Activated CD4-positive, alpha-beta T cell treated with anti-CD3 and anti-CD28 coated beads, Interleukin-2, Interleukin-4, amounts not matched to agents 100 ng/mL and 50 ng/mL, durations not matched to agents 16 hours and 8 hours (primary cell): ENCODE measurements around the gene TPST2.

Experiments used
- DNase-seq: peaks from one replicate; pipeline ENCODE4 v3.0.0-alpha.2; 2020; ENCODE audit warnings: low spot score

Gene TPST2

DNA sequence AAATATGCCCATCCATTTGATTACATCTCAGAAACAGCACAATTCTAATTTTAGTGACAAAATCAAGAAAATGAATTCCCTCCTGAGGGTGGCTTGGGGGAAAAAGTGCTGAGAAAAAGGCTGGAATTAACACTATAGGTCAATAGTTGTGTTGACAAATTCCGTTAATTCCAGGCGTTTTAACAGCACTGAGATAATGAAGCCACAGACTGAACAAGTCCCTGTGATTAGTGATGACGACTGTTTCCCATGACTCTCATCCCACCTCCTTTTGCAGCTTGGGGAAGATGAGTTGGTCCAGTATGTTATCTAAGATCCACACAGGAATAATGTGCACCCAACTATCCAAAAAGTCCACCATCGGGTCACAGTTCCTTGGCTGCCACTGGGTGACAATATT lies 93.5 kb downstream of the TPST2 start:
- no peak for DNase-seq

GRCh38 chr22:26494506-26494905 lies 95.4 kb downstream of the TPST2 start:
- no peak for DNase-seq

DNA sequence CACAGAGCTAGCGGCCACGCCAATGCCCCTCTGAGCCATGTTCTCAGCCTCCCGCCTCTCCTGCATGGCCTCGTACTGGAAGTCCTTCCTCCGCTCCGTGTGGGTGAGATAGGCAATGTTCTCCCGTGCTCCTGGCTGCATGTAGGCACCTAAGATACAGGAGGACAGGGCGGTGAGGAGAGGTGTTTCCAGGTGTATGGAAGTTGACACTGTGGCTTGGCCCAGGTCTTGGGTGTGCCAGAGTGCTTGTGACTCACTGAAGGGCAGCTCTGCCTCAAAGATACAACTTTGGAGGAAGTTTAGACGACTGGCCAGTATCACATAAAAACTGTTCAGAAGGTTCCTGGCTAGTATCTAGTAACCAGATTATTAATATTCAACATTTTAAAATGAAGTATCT lies 97.7 kb downstream of the TPST2 start:
- no peak for DNase-seq

DNA sequence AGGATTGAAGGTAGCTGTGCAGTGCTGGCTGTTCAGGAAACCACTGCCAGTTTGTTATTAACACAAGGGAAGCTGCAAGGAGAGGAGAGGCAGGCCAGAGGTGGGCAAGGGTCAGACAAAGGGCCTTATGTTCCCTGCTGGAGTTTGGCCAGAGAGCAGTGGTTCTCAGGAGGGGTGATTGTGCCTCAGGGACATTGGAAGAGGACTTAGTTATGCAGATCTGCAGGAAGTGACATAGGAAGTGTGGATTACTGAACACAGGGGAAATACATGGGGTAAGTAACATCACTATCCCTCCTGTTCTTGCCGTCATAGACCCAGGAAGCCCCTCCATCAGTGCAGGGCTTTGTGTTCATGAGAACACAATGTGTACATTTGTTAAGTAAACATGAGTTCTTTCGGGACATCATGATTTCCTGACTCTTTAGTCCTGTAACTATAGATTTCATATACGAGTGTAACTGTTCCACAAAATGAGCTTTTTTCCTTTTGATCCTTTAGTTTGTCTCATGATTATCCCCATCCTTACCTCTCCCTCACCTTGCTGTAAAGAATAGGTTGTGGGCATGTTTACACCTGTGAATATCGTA lies 100.4 kb downstream of the TPST2 start:
- DNase-seq: no peak

GRCh38 chr22:26487996-26488395 lies 101.9 kb downstream of the TPST2 start:
- DNase-seq: no peak

GRCh38 chr22:26486394-26486793 lies 103.5 kb downstream of the TPST2 start:
- no peak for DNase-seq

DNA sequence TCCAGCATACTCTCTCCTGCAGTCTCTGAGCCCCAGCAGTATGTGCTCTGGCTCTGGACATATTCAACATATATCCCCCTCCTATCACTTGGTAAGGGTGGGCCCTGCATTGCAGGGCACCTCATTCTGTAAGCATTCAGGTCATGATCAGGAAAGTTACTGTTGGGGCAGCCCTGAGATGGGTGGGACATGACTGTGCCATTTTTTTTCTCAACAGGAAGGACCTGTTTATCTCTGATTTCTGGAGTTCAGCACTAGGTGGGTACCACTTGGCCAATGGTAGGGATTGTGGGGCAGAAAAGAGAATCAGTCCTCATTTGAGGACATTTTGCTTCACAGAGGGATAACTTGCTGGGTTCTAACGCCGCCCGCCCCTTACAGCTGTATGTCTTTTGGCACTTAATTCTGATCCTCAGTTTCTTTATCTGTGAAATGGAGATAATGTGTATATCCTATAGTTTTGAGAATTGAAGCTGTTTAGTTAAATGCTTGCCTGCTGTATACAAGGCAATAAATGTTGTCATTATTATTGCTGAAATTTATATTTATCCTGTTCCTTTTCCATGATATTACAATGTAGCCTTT lies 104.0 kb downstream of the TPST2 start:
- DNase-seq: no peak

DNA sequence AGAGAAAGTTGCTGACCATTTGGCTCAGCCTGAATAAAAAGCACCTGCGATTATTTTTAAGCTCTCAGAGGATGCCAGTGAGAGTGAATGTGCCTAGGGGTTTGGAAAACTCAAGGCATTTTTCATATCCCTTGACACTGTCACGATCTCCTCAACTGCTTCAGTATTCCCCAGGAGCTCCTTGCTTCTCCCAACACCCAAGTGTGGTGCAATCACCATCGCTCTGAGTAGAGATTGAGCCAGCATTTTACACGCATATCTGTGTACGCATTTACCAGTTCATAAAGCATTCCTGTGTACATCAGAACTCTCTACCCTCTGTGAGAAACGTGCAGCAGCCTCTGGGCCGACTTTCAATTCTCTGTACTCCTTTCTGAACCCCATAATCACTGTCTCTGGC lies 104.9 kb downstream of the TPST2 start:
- no peak for DNase-seq

DNA sequence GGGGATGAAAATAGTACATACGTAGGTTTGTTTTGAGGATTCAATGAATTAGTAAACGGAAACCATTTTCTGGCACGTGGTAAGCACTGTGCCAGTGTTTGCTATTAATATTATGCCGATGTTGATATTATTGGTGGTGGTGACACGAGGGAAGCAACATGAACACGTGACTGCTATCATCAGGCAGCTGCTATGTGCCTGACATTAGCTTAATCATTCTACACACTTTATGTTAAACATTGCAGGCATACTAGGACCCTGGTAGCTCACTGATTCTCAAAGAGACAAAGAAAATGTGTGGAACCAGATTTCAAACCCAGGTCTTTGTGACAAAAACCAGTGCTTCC lies 105.6 kb downstream of the TPST2 start:
- DNase-seq: peak; percentile 30

DNA sequence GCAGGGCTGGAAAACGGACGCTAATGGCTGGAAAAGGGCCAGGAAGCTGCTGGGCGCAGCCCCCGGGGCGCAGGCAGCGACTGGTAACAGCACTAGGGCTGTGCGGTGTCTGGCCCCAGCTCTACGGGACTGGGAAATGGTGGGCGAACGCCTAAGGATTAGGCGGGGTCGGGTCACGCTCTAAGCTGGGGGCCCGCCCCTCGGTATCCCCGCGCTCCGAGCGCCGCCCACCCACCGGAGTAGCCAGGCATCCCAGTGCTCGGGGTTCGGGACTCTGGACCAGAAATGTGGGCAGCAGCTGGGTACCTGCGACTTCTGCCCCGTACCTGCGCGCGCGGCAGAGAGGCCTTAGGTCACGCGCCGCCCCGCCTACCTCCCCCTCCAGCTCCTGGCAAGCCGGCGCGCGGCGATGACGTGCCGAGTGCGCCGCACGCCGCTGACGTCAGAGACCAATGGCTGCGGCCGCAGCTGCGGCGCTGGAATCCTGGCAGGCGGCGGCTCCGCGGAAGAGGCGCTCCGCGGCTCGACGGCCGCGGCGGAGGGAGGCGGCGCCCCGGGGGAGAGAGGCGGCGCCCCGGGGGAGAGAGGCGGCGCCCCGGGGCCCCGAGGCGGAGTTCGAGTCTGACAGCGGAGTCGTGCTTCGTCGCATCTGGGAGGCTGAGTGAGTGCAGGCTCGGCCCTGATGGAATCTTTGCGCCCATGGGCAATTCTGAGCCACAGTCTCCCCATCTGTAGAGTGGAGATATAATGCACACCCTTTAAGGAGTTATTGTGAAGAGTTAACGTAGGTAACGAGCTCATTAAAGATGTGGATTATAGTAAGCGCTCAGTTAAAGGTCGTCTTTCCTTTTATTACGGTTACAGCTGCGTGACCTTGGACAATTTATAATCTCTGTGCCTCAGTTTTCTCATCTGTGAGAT lies 106.2 kb downstream of the TPST2 start, which contains the start of the genes HPS4 and SRRD:
Gene HPS4, minus strand, starts transcription at position 345 of the 921 bp plus-strand sequence. CDS start 2,021 bp downstream, outside the sequence.
Gene SRRD, plus strand, starts transcription at position 439 of the 921 bp plus-strand sequence. Its CDS starts 14 bp downstream, at position 453.
- peak; percentile 91 for DNase-seq

DNA sequence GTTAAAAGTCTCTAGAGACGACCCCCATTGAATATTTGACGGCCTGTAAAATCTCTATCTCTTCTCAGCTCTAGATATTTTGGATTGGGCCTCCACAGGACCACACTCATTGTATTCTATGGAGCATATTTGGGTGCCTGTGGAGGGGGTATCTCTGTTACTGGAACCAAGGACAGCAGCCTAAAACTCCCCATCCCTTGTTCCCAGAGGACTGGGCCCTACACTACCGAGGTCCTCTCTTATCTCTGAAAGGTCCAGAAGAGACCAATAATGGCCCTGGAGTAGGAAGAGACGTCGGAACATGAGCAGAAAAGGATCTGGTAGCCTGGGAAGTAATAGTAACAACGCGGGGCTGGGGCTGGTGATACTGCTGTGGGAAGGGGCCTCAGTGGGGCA lies 106.9 kb downstream of the TPST2 start:
- no peak for DNase-seq

- peak; percentile 21 for DNase-seq
Measured at GRCh38 chr22:26482161-26482560, 107.8 kb downstream of the TPST2 start.

GRCh38 chr22:26481694-26482093 lies 108.2 kb downstream of the TPST2 start:
- DNase-seq: peak; percentile 47

GRCh38 chr22:26481112-26481693 lies 108.7 kb downstream of the TPST2 start:
- no peak for DNase-seq

- DNase-seq: no peak
Measured at GRCh38 chr22:26480611-26480932, 109.4 kb downstream of the TPST2 start.

- no peak for DNase-seq
Measured at GRCh38 chr22:26479792-26480610, 109.9 kb downstream of the TPST2 start.

- DNase-seq: no peak
Measured at GRCh38 chr22:26479043-26479791, 110.7 kb downstream of the TPST2 start.

- no peak for DNase-seq
Measured at GRCh38 chr22:26477341-26477731, 112.6 kb downstream of the TPST2 start.

DNA sequence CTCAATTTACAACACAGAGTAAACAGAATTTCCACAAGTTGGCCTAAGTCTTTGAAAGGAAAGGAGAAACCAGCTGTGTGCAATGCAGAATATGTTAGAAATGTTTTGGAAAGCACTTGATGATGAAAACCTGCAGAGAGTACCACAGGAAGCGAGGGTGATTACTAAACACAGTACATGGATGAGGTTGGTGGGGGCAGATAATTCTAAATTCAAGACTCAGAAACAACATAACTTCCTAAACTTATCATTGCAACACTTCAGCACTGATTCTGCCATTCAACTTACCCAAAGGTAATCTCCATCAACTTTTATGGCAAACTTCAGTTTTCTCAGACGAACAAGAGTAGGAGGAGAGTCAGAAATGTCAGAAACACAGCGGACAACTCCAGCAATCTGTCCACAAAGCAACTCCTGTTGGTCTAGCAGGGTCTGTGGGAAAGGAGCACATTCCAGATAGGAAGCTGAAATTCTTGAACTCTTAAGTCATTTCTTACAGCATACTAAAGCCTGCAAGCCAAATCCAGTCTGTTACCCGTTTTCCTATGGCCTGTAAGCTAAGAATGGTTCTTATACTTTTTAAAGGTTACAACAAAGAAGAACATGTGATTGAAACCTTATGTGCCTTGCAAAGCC lies 113.1 kb downstream of the TPST2 start:
- DNase-seq: peak; percentile 62

- no peak for DNase-seq
Measured at GRCh38 chr22:26474682-26475081, 115.2 kb downstream of the TPST2 start.
